SK-N-SH treated with all-trans-retinoic acid at 6 μM for 48 hours (cell line): ENCODE results near the gene KRT25.

Source experiments
- ATAC-seq: fragments of 200-7000 bp; cut with Tn5 transposase; 3 replicates; pipeline ENCODE4 v1.9.1; 2020; ENCODE audit warnings: mild to moderate bottlenecking, moderate library complexity
- ARNTL ChIP-seq: fragments of 450-650 bp; formaldehyde crosslinking; IDR thresholded peaks from 2 replicates; pipeline ENCODE4 v1.5.0; 2020; ENCODE audit warnings: low read depth, mild to moderate bottlenecking, moderate library complexity, borderline replicate concordance
- CREB5 ChIP-seq: fragments of 250-450 bp; sonication (Bioruptor Pico); IDR thresholded peaks from 2 replicates; pipeline ENCODE4 v1.5.1; 2020; ENCODE audit warnings: low read depth, mild to moderate bottlenecking, moderate library complexity
- CSDC2 ChIP-seq: fragments of 250-450 bp; sonication (Bioruptor Pico); IDR thresholded peaks from 2 replicates; pipeline ENCODE4 v1.5.0; 2020; ENCODE audit warnings: mild to moderate bottlenecking, moderate library complexity
- CSRNP3 ChIP-seq: fragments of 250-450 bp; sonication (Bioruptor Pico); IDR thresholded peaks from 2 replicates; pipeline ENCODE4 v1.5.1; 2021; ENCODE audit warnings: mild to moderate bottlenecking, moderate library complexity
- ESRRG ChIP-seq: fragments of 250-450 bp; sonication (Bioruptor Pico); IDR thresholded peaks from 2 replicates; pipeline ENCODE4 v1.6.1; 2021; ENCODE audit warnings: mild to moderate bottlenecking
- GLIS3 ChIP-seq: fragments of 250-450 bp; sonication (Bioruptor Pico); IDR thresholded peaks from 2 replicates; pipeline ENCODE4 v1.5.0; 2020; ENCODE audit warnings: mild to moderate bottlenecking, moderate library complexity
- ISL1 ChIP-seq: fragments of 250-450 bp; sonication (Bioruptor Pico); IDR thresholded peaks from 2 replicates; pipeline ENCODE4 v2.1.2; 2022; ENCODE audit warnings: mild to moderate bottlenecking, moderate library complexity
- OSR1 ChIP-seq: fragments of 250-450 bp; sonication (Bioruptor Pico); IDR thresholded peaks from 2 replicates; pipeline ENCODE4 v1.8.0; 2022; ENCODE audit warnings: moderate library complexity, mild to moderate bottlenecking, inconsistent platforms
- POU6F1 ChIP-seq: fragments of 250-450 bp; sonication (Bioruptor Pico); IDR thresholded peaks from 2 replicates; pipeline ENCODE4 v1.8.0; 2021; ENCODE audit warnings: low read depth, mild to moderate bottlenecking, moderate library complexity, borderline replicate concordance
- PPARA ChIP-seq: fragments of 250-450 bp; sonication (Bioruptor Pico); IDR thresholded peaks from 2 replicates; pipeline ENCODE4 v1.5.0; 2020; ENCODE audit warnings: mild to moderate bottlenecking, borderline replicate concordance
- RARB ChIP-seq: fragments of 250-450 bp; sonication (Bioruptor Pico); IDR thresholded peaks from 2 replicates; pipeline ENCODE4 v1.8.0; 2021; ENCODE audit warnings: mild to moderate bottlenecking, moderate library complexity
- SNAI2 ChIP-seq: fragments of 250-450 bp; sonication (Bioruptor Pico); IDR thresholded peaks from 2 replicates; pipeline ENCODE4 v1.5.0; 2020; ENCODE audit warnings: mild to moderate bottlenecking, moderate library complexity
- TCF4 ChIP-seq: fragments of 250-450 bp; sonication (Bioruptor Pico); IDR thresholded peaks from 2 replicates; pipeline ENCODE4 v1.8.0; 2021; ENCODE audit warnings: mild to moderate bottlenecking, moderate library complexity, borderline replicate concordance
- TOX ChIP-seq: fragments of 250-450 bp; sonication (Bioruptor Pico); IDR thresholded peaks from 2 replicates; pipeline ENCODE4 v1.8.0; 2021; ENCODE audit warnings: mild to moderate bottlenecking, moderate library complexity, borderline replicate concordance
- TSHZ2 ChIP-seq: fragments of 250-450 bp; sonication (Bioruptor Pico); IDR thresholded peaks from 2 replicates; pipeline ENCODE4 v1.5.0; 2020; ENCODE audit warnings: mild to moderate bottlenecking, moderate library complexity
- ZC3H10 ChIP-seq: fragments of 250-450 bp; sonication (Bioruptor Pico); IDR thresholded peaks from 2 replicates; pipeline ENCODE4 v1.5.1; 2021; ENCODE audit warnings: mild to moderate bottlenecking, moderate library complexity
- ZFP3 ChIP-seq: fragments of 250-450 bp; sonication (Bioruptor Pico); IDR thresholded peaks from 2 replicates; pipeline ENCODE4 v1.5.0; 2020; ENCODE audit warnings: mild to moderate bottlenecking, moderate library complexity
- ZFP30 ChIP-seq: fragments of 450-650 bp; formaldehyde crosslinking; IDR thresholded peaks from 2 replicates; pipeline ENCODE4 v1.5.0; 2022; ENCODE audit warnings: mild to moderate bottlenecking, moderate library complexity
- ZNF565 ChIP-seq: fragments of 450-650 bp; formaldehyde crosslinking; conservative IDR thresholded peaks from 2 replicates; pipeline ENCODE4 v1.5.0; 2020; ENCODE audit warnings: low read depth, mild to moderate bottlenecking, moderate library complexity
- ZNF70 ChIP-seq: fragments of 450-650 bp; formaldehyde crosslinking; IDR thresholded peaks from 2 replicates; pipeline ENCODE4 v1.5.0; 2020; ENCODE audit warnings: mild to moderate bottlenecking, moderate library complexity
- ZNF8 ChIP-seq: fragments of 450-650 bp; formaldehyde crosslinking; IDR thresholded peaks from 2 replicates; pipeline ENCODE4 v1.5.0; 2020; ENCODE audit warnings: mild to moderate bottlenecking, moderate library complexity

The KRT25 gene

GRCh38 chr17:40720899-40721298, 34.2 kb downstream of the KRT25 start:
- TF ChIP-seq ARNTL (CRISPR knock-in tag) (no peak), POU6F1 (CRISPR knock-in tag) (no peak), CSDC2 (no peak), ISL1 (CRISPR knock-in tag) (no peak), ZNF8 (CRISPR knock-in tag) (no peak), GLIS3 (CRISPR knock-in tag) (no peak), TOX (CRISPR knock-in tag) (no peak), ZFP30 (CRISPR knock-in tag) (no peak), ZC3H10 (CRISPR knock-in tag) (no peak), ESRRG (no peak), TSHZ2 (CRISPR knock-in tag) (no peak), SNAI2 (no peak), PPARA (CRISPR knock-in tag) (no peak), CSRNP3 (CRISPR knock-in tag) (no peak), TCF4 (CRISPR knock-in tag) (no peak), RARB (CRISPR knock-in tag) (no peak), ZNF565 (CRISPR knock-in tag) (no peak), OSR1 (CRISPR knock-in tag) (no peak)
- ATAC-seq = no peak

- TF ChIP-seq RARB (CRISPR knock-in tag) (no peak), ZNF70 (no peak), GLIS3 (CRISPR knock-in tag) (no peak), ZNF8 (CRISPR knock-in tag) (no peak), OSR1 (CRISPR knock-in tag) (no peak), CSDC2 (no peak), ISL1 (CRISPR knock-in tag) (no peak), TCF4 (CRISPR knock-in tag) (no peak), CSRNP3 (CRISPR knock-in tag) (no peak), CREB5 (CRISPR knock-in tag) (no peak)
- ATAC-seq = no peak
Observed at GRCh38 chr17:40718930-40719329, 36.2 kb downstream of the KRT25 start.

GRCh38 chr17:40717776-40718175, 37.4 kb downstream of the KRT25 start:
- TF ChIP-seq TOX (CRISPR knock-in tag) (no peak), ARNTL (CRISPR knock-in tag) (no peak), TSHZ2 (CRISPR knock-in tag) (no peak), RARB (CRISPR knock-in tag) (no peak), OSR1 (CRISPR knock-in tag) (no peak), ESRRG (no peak), SNAI2 (no peak), ZFP3 (CRISPR knock-in tag) (no peak), CSDC2 (no peak)
- ATAC-seq = no peak
